Measurements from ENCODE around the gene CGREF1.
"Not testable (repeated sequence)": the region's sequence is repeated elsewhere in the genome, so short reads cannot be mapped to it uniquely, and the experiment has no call there.

Gene CGREF1

GRCh38 chr2:27110603-27111352 is 8.2 kb downstream of the CGREF1 start:
- DNase-seq = not testable (repeated sequence)

GRCh38 chr2:27109083-27109482 is 9.8 kb downstream of the CGREF1 start:
- DNase-seq = no peak

DNA sequence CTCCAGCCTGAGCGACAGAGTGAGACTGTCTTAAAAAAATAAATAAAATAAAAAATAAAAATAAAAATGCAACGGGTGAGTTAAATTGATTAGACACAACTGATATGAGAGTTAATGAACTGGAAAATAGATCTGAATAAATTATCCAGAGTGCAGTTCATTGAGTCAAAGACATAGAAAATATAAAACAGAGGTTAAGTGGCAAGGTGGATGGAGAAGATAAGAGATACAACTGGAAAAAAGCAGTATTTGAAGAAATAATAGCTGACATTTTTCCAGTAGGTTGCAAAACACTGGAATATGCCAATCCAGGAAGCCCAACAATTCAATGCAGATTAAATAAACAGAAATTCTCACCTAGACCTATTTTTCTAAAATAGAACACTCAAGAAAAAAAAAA is 10.7 kb downstream of the CGREF1 start:
- DNase-seq = no peak

DNA sequence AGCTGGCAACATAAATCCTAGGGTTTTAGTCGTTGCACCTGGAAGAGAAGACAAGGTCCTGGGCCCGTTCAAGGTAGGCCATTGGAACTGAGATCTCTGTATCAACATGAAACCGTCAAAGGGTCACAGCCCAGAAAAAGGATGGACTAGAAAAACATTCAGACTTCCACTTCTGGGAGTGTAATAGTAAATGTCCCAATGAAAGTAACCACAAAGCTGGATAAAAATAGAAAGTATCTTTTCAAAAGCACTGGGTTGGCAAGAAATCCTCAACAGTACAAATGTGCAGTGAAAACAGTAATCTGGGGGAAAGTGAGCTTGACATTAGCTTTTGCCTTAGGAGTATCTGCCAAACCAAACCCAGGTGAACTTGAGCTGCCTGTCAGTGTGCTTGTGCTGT is 12.9 kb downstream of the CGREF1 start:
- DNase-seq = no peak

DNA sequence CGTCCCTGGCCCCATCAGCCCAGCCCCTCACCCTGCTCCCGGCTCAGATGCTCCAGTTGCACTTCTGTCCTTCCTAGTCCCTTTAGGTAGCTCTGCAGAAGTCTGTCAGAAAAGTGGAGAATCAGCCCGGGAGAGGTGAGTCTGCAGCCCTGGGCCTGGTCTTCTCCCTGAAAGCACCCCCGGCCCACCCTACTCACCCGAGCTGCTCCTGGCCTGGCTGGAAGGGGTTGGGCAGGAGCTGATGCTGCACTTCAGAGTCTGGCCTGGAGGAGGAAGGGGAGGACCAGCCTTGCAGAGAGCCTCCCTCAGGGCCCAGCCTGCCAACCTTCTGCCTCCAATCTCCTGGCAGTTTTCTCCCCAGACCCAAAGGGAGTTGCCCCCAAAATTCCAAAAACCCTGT is 16.6 kb downstream of the CGREF1 start:
- no peak for DNase-seq

- DNase-seq = no peak
These were observed 18.9 kb downstream of the CGREF1 start for GRCh38 chr2:27100036-27100435.

GRCh38 chr2:27099334-27099955 is 19.5 kb downstream of the CGREF1 start:
- no peak for DNase-seq

DNA sequence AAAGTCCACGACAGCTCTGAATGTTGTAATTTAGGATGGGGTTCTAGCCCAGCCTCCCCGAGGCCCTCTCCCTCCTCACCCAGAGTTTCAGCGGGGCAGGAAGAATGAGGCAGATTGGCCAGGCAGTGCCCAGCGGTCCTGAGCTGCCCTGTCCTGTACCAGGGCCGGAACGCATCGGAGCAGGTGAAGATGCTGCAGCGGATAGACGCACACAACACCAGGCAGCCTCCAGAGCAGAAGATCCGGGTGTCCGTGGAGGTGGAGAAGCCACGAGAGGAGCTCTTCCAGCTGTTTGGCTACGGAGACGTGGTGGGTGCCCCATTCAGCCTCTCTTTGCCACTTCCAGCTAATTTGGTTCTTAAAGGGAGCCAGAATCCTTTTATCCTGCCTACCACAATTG is 21.6 kb downstream of the CGREF1 start:
- no peak for DNase-seq

GRCh38 chr2:27096748-27097297 is 22.1 kb downstream of the CGREF1 start:
- DNase-seq = no peak

DNA sequence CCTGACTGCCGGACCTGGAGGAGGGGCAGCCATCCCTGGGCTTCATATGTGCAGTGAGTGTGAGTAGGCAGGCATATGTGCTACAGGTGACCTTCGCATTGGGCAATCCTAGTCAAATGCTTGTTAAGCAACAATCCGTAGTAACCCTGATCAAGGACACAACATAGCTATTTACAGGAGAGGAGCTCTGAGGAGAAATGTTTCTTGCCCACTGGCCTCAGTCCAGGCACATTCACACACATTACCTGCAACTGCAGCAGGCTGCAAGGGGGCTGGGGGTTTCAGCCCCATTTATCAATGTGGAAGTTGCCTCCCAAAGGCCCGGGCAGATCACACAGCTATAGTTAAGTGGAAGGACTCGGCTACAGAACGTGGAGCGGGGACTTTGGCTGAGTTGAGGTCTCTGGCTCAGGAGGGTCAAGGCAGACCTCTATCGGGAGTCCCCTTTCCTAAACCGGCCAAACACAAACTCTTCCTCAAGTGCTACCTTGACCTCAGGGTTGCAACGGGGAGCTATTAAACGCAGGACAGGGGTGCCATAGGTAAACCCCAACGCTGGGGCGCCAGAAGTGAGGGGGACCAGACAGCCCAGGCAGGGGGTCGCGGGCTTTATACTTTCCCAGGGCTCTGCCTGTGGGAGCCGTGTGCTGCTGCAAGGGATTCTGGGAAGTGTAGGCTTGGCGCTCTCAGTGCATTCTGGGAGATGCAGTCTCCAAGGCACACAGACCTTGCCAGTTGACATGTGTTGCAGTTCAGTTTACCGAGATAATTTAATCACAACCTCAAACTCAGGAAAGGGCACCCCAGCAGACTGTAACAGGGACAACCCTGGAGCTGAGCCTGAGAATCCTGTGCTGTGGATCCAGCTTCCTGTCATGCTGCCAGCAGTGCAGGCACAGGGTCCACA is 22.9 kb downstream of the CGREF1 start:
- DNase-seq = peak in 4 of 6 experiments; percentile 6 to 13 (median 10)

GRCh38 chr2:27095427-27095744 is 23.5 kb downstream of the CGREF1 start:
- DNase-seq = no peak

- DNase-seq = no peak
These were observed 24.5 kb downstream of the CGREF1 start for GRCh38 chr2:27094353-27094984.

DNA sequence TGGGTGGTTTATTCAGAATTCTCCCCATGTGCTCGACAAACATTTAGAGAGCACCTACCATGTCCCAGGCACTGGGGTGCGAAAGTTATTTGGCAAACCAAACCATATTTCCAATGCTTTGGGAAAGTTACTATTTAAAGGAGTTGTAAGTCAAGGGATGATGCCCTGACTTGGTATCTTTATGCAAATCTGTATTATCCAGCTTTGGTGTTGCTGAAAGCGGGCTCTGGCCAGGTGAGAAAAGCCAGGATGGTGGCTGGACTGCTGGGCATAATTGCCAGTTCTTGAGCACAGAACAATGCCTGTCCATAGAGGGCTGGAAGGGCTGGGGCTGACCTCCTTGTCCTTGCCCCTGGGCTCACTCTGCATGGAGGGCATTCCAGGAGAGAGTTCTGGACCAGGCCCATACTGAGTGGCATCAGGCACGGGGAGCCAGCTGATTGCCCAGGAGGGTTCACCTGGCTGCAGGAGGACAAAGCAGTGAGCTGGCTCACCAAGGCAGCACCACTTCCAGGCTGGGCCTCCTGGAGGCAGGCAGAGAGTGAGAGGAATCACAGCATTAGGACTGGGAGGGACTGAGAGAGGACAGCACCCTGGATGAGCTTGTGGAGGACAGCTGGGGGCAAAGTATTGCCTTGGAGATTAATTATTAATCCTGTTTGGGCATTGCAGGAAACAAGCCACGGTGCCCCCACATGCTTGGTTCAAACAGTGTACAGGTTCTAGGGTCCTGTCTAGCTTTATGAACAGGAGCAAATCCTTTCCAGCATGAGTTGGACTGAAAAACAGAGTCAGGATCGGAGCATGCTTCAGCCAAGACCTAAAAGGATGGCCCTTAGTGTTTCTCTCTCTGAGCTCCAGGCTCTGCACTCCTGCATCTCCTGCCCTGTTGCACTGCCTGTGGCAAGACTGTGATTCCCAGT is 25.2 kb downstream of the CGREF1 start:
- no peak for DNase-seq

DNA sequence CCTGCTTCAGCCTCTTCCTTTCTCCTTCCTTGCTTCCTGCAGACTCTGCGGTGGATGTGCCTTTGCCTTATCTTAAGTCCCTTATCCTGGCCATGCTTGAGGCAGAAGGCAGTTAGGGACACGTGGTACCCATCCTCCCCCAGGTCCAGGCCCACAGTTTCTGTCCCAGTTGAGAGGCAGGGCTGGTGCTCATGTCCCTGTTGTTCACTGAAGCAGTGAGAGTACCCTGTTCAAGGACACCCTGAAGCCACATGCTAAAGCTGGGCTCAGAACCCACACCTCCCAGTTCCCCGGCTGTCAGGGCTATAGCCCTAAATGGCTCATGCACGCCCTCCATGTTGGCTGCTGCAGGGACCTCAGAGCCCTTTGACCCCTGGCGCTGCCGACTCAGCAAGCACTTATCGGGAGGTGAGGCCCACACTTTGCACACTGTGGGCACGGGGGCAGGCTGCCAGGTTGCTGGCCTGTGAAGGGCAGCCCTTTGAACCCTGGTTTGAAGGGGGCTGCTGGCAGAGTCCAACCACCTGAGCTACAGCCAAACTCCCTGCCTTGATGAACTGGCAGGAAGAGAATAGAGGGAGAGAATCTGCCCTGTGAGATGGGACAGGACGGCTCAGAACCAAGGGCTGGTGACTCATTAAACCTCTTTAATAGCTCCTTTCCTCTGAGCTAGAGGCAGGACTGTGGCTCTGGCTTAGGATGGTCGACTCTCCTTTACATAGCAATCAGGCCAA is 26.1 kb downstream of the CGREF1 start:
- DNase-seq = no peak

DNA sequence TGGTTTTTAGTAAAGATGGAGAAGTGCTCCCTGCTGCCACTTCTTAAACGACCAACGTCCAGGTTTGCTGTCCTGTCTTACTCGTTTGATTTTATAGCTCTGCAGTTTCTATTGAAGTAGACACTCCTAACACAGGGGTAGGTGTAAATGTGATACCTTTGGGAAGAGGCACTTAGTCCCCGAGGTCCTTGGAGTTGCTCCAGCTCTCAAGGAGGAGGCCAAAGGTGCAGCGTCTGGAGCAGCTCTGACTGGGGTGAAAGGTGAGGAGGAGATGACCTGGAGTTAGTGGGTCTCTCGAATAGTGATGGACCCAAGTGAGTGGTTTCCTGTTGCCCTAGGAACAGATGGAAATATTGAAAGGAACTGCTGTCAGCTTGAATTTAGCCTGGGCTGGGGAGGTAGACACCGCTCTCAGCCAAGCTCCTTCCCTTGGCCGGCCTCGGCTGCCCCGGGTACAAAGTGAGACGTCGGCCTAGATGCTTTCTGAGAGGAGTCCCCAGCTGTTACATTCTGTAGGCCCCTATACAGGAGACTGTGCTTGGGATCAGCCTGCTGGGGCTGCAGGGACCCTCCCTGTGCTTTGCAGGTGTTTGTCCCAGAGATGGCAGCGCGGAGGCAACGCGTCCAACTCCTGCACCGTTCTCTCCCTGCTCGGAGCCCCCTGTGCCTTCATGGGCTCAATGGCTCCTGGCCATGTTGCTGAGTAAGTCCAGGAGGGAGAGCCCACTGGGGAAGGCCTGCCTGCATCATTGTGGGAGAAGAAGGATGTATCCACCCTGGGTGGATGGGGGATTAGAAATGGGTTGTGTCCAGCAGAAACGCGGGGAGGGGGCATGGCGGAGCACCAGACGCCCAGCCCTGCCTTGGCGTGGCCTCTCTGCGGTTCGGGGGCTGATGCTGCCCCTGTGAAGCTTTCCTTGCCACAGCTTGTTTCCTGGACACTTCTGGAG is 26.9 kb downstream of the CGREF1 start:
- no peak for DNase-seq

GRCh38 chr2:27089111-27089954 is 29.6 kb downstream of the CGREF1 start:
- no peak for DNase-seq

GRCh38 chr2:27088634-27089033 is 30.3 kb downstream of the CGREF1 start:
- DNase-seq = no peak

DNA sequence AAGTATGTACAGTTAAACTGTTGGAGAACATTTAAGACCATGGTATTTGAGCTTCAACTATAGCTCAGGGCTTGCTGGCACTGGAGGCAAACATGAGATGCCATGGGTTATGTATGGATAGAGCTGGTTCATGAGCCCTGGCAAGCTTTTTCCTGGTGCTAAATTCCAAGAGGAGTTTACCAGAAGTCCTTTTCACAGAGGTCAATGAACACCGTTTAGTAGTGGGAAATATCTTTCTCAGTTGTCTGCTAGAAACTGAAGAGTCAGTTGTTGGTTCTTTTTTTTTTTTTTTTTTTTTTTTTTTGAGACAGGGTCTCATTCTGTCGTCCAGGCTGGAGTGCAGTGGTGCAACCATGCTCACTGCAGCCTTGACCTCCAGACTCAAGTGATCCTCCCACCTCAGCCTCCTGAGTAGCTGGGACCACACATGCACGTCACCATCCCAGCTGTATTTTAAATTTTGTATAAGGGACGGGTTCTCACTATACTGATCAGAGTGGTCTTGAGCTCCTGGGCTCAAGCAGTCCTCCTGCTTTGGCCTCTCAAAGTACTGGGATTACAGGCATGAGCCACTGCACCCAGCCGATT is 31.0 kb downstream of the CGREF1 start:
- DNase-seq = no peak
